ENCODE data around the gene SPARCL1. TPM values are rescaled to one million over a fixed set of nuclear protein-coding genes. Genes with fewer than 3 reads are reported as not detected.
"Not testable (repeated sequence)": the region's sequence is repeated elsewhere in the genome, so short reads cannot be mapped to it uniquely, and the experiment has no call there.

SPARCL1 gene
- total and polyA plus RNA-seq, 11 donors, result 163 to 829 (median 250) TPM

DNA sequence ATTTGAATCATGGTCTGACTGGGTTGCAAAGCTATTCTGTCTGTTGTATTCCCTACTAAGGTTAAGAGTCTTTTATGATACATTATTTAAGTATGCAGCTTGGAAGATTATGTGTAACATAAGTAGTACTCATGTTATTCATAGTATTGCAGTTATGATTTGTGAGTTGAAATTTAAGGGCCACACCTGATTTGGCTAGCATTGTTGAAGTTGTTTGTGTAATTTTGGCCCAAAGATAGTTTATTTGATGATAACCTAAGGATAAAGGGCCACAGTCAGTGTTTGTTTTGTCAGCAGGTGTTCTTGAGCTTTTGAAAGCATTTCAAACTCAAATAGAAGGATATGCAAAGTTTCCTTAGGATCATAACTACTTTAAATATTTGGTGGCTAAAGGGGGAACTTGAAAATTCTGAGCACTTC is 67.9 kb downstream of the SPARCL1 start:
- no peak overlapping the region for H3K4me3 ChIP-seq
- intact Hi-C loops (cut with DNase I), result loop anchor here in 7 of 10 donors (10.0 kb wide), 5 partner anchors 186 to 384 kb away; no protein-coding TSS in a partner anchor
- H3K27ac ChIP-seq, result no peak overlapping the region
- peaks cover 0 to 4% (median 0%) of the 10 kb centered on the region in 12 donors for H3K4me1 ChIP-seq
- DNase-seq, result no peak
- ATAC-seq, result no peak
- peaks cover 0 to 4% (median 0%) of the 10 kb centered on the region in 12 donors for H3K9me3 ChIP-seq
- TF ChIP-seq, protein P1, sequence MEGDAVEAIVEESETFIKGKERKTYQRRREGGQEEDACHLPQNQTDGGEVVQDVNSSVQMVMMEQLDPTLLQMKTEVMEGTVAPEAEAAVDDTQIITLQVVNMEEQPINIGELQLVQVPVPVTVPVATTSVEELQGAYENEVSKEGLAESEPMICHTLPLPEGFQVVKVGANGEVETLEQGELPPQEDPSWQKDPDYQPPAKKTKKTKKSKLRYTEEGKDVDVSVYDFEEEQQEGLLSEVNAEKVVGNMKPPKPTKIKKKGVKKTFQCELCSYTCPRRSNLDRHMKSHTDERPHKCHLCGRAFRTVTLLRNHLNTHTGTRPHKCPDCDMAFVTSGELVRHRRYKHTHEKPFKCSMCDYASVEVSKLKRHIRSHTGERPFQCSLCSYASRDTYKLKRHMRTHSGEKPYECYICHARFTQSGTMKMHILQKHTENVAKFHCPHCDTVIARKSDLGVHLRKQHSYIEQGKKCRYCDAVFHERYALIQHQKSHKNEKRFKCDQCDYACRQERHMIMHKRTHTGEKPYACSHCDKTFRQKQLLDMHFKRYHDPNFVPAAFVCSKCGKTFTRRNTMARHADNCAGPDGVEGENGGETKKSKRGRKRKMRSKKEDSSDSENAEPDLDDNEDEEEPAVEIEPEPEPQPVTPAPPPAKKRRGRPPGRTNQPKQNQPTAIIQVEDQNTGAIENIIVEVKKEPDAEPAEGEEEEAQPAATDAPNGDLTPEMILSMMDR (IDR thresholded peaks at IDR 0.05), result no peak
- no peak for TF ChIP-seq POLR2A (IDR thresholded peaks at IDR 0.05)
- peaks cover 0 to 43% (median 16%) of the 10 kb centered on the region in 9 donors for H3K36me3 ChIP-seq
- H3K27me3 ChIP-seq, result no peaks in the 10 kb centered on the region

DNA sequence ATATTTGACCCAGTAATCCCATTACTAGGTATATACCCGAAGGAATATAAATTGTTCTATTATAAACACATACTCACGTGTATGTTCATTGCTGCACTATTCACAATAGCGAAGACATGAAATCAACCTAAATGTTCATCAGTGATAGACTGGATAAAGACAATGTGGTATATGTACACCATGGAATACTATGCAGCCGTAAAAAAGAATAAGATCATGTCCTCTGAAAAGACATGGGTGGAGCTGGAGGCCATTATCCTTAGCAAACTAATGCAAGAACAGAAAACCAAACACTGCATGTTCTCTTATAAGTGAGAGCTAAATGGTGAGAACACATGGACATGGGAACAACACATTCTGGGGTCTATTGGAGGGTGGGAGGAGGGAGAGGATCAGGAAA is 70.3 kb downstream of the SPARCL1 start:
- ATAC-seq (no peak), DNase-seq (no peak)
- Histone ChIP-seq H3K27ac (no peak overlapping the region), H3K4me1 (no peaks in the 10 kb centered on the region), H3K4me3 (no peak overlapping the region), H3K9me3 (peaks cover 0 to 4% (median 0%) of the 10 kb centered on the region in 12 donors), H3K27me3 (no peaks in the 10 kb centered on the region), H3K36me3 (peaks cover 0 to 66% (median 27%) of the 10 kb centered on the region in 9 donors)
- intact Hi-C loops (cut with DNase I), result no loop called here
- 97 to 99% (median 98%) methylated on average over 4 of the region's 4 CpGs for WGBS, 4 donors
- no peak for TF ChIP-seq POLR2A (IDR thresholded peaks at IDR 0.05)
- TF ChIP-seq, protein P1 (IDR thresholded peaks at IDR 0.05), result no peak

DNA sequence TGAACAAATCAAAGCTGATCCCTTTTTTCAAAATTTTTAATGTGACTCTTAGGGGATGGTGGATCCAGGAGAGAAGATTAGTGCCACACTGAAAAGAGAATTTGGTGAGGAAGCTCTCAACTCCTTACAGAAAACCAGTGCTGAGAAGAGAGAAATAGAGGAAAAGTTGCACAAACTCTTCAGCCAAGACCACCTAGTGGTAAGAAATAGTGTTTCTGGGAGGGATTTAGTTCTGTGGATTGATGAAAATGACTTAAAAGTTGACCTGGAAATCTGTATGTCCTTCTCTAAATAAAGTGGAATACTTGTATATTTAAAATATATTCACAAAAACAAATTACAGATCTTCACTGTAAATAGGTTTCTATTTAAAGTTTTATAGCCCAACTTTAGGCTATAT is 77.6 kb downstream of the SPARCL1 start:
- TF ChIP-seq POLR2A (IDR thresholded peaks at IDR 0.05), result no peak
- TF ChIP-seq, protein P1 (IDR thresholded peaks at IDR 0.05), result no peak
- H3K4me3 ChIP-seq, result no peak overlapping the region
- no peak for DNase-seq
- H3K27me3 ChIP-seq, result no peaks in the 10 kb centered on the region
- no peaks in the 10 kb centered on the region for H3K9me3 ChIP-seq
- H3K27ac ChIP-seq, result no peak overlapping the region
- H3K36me3 ChIP-seq, result peaks cover 0 to 88% (median 49%) of the 10 kb centered on the region in 9 donors
- H3K4me1 ChIP-seq, result no peaks in the 10 kb centered on the region
- intact Hi-C loops (cut with DNase I), result no loop called here
- no peak for ATAC-seq

DNA sequence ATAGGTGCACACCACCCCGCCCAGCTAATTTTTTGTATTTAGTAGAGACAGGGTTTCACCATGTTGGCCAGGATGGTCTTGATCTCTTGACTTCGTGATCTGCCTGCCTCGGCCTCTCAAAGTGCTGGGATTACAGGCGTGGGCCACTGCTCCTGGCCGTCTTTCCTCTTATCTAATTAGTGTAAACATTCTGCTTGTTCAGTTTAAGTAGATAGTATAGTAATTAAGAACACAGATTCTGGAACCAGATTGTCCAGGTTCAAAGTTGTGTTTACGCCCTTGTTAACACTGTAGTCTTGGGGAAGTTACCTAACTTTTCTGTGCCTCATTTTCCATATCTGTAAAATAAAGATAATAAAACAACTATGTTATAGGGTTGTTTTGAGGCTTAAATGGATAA is 82.8 kb downstream of the SPARCL1 start:
- H3K27ac ChIP-seq; H3K4me1 ChIP-seq; H3K27me3 ChIP-seq; H3K4me3 ChIP-seq; intact Hi-C loops (cut with DNase I); ATAC-seq; DNase-seq; H3K9me3 ChIP-seq: not testable (repeated sequence)
- H3K36me3 ChIP-seq, result peaks cover 2 to 89% (median 62%) of the 10 kb centered on the region in 9 donors
- 91 to 97% (median 94%) methylated on average over 6 of the region's 6 CpGs for WGBS, 4 donors

DNA sequence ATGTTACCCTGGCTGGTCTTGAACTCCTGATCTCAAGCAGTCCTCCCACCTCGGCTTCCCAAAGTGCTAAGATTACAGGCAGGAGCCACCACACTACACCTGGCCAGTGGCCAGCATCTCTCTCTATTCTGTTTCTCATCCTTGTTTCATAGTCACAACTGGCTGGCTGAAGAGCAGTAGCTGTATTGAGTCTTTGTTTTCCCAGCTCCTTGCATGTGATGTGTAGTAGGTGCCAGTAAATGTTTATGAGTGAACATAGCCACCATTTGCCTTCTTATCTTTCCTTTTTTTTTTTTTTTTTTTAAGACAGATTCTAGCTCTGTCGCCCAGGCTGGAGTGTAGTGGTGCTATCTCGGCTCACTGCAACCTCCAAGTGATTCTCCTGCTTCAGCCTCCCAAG is 83.2 kb downstream of the SPARCL1 start:
- no peak overlapping the region for H3K27ac ChIP-seq
- peaks cover 2 to 89% (median 62%) of the 10 kb centered on the region in 9 donors for H3K36me3 ChIP-seq
- DNase-seq (no peak), ATAC-seq (no peak)
- TF ChIP-seq, protein P1 (IDR thresholded peaks at IDR 0.05), result no peak
- TF ChIP-seq POLR2A (IDR thresholded peaks at IDR 0.05), result no peak
- H3K4me1 ChIP-seq, result no peaks in the 10 kb centered on the region
- 58 to 92% (median 71%) methylated on average over 3 of the region's 3 CpGs for WGBS, 4 donors
- no peak overlapping the region for H3K4me3 ChIP-seq
- intact Hi-C loops (cut with DNase I), result no loop called here
- no peaks in the 10 kb centered on the region for H3K27me3 ChIP-seq
- H3K9me3 ChIP-seq, result no peaks in the 10 kb centered on the region
